Vagina (tissue), 2 donors: ENCODE results near the gene NTM. TPM values are rescaled to one million over a fixed set of nuclear protein-coding genes. Genes with fewer than 3 reads are reported as not detected.

Experiments used
- DNase-seq, 2 donors: peaks; one replicate each; pipeline ENCODE4 v3.0.0-alpha.2; 2017; ENCODE audit errors: extremely low spot score in 2 of 2
- H3K27ac ChIP-seq: fragments of 200-600 bp; sonication (generic); one replicate; pipeline ENCODE4 v1.5.1; 2019
- H3K27me3 ChIP-seq: fragments of 200-600 bp; sonication (generic); one replicate; pipeline ENCODE4 v1.5.1; 2019
- H3K36me3 ChIP-seq, 2 donors: fragments of 200-600 bp; sonication (generic); one replicate each; pipeline ENCODE4 v1.5.1; 2017 to 2019
- H3K4me1 ChIP-seq: fragments of 200-600 bp; sonication (generic); one replicate; pipeline ENCODE4 v1.5.1; 2019
- H3K4me3 ChIP-seq, 2 donors: fragments of 200-600 bp; sonication (generic); 1 replicate in 1 of 2; 2 replicates in 1 of 2; pipeline ENCODE4 v1.5.1; 2016 to 2019
- H3K9me3 ChIP-seq: fragments of 200-600 bp; sonication (generic); one replicate; pipeline ENCODE4 v1.5.1; 2019
- POLR2A ChIP-seq, 2 donors: fragments of 450-650 bp; IDR thresholded peaks; one replicate each; pipeline ENCODE4 v1.6.1; 2017; ENCODE audit warnings: antibody characterized with exemption in 2 of 2, mild to moderate bottlenecking in 2 of 2, moderate library complexity in 2 of 2
- POLR2AphosphoS5 ChIP-seq, 2 donors: sonication (generic); formaldehyde crosslinking; IDR thresholded peaks; one replicate each; pipeline ENCODE4 v1.9.0; 2017; ENCODE audit warnings: antibody characterized with exemption in 2 of 2, mild to moderate bottlenecking in 2 of 2, low read depth in 1 of 2; ENCODE audit not compliant: insufficient read depth in 1 of 2
- intact Hi-C: fragments of 100-400 bp; cut with DNase I; formaldehyde crosslinking; loops from one replicate; pipeline ENCODE4 v1.15.1; 2023
- total RNA-seq: library from RNA; depleted of rRNA; stranded (reverse); fragments of >200 nt; gene quantifications from one replicate; pipeline ENCODE4 v1.2.3, GENCODE V29; 2016
- TF ChIP-seq, protein P1 (sequence below), 3 experiments: fragments of 450-650 bp in 2 of 3; fragments of 200-600 bp in 1 of 3; sonication (generic) in 1 of 3; IDR thresholded peaks; one replicate each; pipeline ENCODE4 v1.5.1; 2017 to 2019; ENCODE audit warnings: antibody characterized with exemption in 3 of 3, mild to moderate bottlenecking in 2 of 3, moderate library complexity in 2 of 3

NTM gene
- total RNA-seq, 1 donor from 2014 or later: 4.2 TPM

DNA sequence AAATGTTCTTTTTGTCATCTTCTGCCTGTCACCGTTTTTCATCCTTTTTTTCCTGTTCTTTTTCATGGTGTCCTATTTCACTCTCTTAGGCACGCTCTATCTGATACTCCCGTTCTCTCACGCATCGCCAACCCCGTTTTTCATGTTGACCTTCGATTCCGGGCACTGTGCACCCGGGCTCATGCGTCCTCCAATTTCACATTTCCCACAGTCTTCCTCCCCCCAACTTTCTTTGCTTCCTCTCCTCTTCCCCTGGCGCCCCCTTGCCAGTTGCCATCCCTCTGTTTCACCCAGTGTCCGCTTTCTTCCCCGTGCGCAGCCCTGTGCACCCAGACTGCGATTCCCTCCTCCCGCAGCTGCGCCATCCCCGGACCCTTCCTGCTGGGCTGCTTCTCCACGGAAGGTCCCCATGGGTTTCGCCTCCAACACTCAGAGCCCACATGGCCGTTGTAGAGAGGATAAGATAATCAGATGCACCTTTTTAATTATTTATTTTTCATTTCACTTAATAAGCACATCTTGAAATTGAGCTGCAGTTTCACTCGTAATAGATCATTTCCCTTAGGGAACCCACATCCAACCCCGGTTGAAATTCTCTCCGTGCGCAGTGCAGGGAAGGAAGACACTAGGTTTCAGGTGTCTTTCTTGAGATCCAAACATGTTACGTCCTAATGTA lies 791.1 kb downstream of the NTM start:
- intact Hi-C loops: no loop called here
- Histone ChIP-seq H3K27ac (no peak overlapping the region), H3K4me1 (no peaks in the 10 kb centered on the region), H3K4me3 (no peak overlapping the region), H3K27me3 (no peaks in the 10 kb centered on the region), H3K9me3 (no peaks in the 10 kb centered on the region), H3K36me3 (no peaks in the 10 kb centered on the region)
- DNase-seq: no peak
- TF ChIP-seq POLR2AphosphoS5 (IDR thresholded peaks at IDR 0.05; ENCODE audit: insufficient read depth in 1 of 2, low read depth in 1 of 2) (no peak), POLR2A (IDR thresholded peaks at IDR 0.05) (no peak)
- TF ChIP-seq, protein P1, sequence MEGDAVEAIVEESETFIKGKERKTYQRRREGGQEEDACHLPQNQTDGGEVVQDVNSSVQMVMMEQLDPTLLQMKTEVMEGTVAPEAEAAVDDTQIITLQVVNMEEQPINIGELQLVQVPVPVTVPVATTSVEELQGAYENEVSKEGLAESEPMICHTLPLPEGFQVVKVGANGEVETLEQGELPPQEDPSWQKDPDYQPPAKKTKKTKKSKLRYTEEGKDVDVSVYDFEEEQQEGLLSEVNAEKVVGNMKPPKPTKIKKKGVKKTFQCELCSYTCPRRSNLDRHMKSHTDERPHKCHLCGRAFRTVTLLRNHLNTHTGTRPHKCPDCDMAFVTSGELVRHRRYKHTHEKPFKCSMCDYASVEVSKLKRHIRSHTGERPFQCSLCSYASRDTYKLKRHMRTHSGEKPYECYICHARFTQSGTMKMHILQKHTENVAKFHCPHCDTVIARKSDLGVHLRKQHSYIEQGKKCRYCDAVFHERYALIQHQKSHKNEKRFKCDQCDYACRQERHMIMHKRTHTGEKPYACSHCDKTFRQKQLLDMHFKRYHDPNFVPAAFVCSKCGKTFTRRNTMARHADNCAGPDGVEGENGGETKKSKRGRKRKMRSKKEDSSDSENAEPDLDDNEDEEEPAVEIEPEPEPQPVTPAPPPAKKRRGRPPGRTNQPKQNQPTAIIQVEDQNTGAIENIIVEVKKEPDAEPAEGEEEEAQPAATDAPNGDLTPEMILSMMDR (IDR thresholded peaks at IDR 0.05): no peak

- Histone ChIP-seq H3K27me3 (no peaks in the 10 kb centered on the region), H3K27ac (no peak overlapping the region), H3K36me3 (no peaks in the 10 kb centered on the region), H3K9me3 (no peaks in the 10 kb centered on the region), H3K4me3 (no peak overlapping the region), H3K4me1 (no peaks in the 10 kb centered on the region)
- DNase-seq: no peak
- TF ChIP-seq POLR2AphosphoS5 (IDR thresholded peaks at IDR 0.05; ENCODE audit: insufficient read depth in 1 of 2, low read depth in 1 of 2) (no peak), POLR2A (IDR thresholded peaks at IDR 0.05) (no peak)
- TF ChIP-seq, protein P1 (IDR thresholded peaks at IDR 0.05): no peak
- intact Hi-C loops: no loop called here
Measured at GRCh38 chr11:132168344-132168981, 798.0 kb downstream of the NTM start.

GRCh38 chr11:132171031-132171430 lies 800.6 kb downstream of the NTM start:
- no peak overlapping the region for H3K27ac ChIP-seq
- no peaks in the 10 kb centered on the region for H3K27me3 ChIP-seq
- H3K36me3 ChIP-seq: no peaks in the 10 kb centered on the region
- H3K4me1 ChIP-seq: no peaks in the 10 kb centered on the region
- TF ChIP-seq POLR2A (IDR thresholded peaks at IDR 0.05) (no peak), POLR2AphosphoS5 (IDR thresholded peaks at IDR 0.05; ENCODE audit: insufficient read depth in 1 of 2, low read depth in 1 of 2) (no peak)
- TF ChIP-seq, protein P1 (IDR thresholded peaks at IDR 0.05): no peak
- H3K9me3 ChIP-seq: no peaks in the 10 kb centered on the region
- H3K4me3 ChIP-seq: no peak overlapping the region
- intact Hi-C loops: no loop called here
- DNase-seq: no peak

- Histone ChIP-seq H3K9me3 (no peaks in the 10 kb centered on the region), H3K4me3 (no peak overlapping the region), H3K27ac (no peak overlapping the region), H3K27me3 (no peaks in the 10 kb centered on the region), H3K36me3 (no peaks in the 10 kb centered on the region), H3K4me1 (no peaks in the 10 kb centered on the region)
- intact Hi-C loops: no loop called here
- TF ChIP-seq POLR2A (IDR thresholded peaks at IDR 0.05) (no peak), POLR2AphosphoS5 (IDR thresholded peaks at IDR 0.05; ENCODE audit: insufficient read depth in 1 of 2, low read depth in 1 of 2) (no peak)
- TF ChIP-seq, protein P1 (IDR thresholded peaks at IDR 0.05): no peak
- DNase-seq: peak in 1 of 2 donors; percentile 37
Measured at GRCh38 chr11:132174362-132175255, 804.2 kb downstream of the NTM start.
